Lung (tissue), 12 donors: ENCODE results near the gene ZFP62. TPM values are rescaled to one million over a fixed set of nuclear protein-coding genes. Genes with fewer than 3 reads are reported as not detected.

Source experiments
- ATAC-seq: fragments of 200-7000 bp; cut with Tn5 transposase; one replicate; pipeline ENCODE4 v1.9.1; 2020; ENCODE audit warnings: moderate number of reproducible peaks; ENCODE audit not compliant: insufficient read depth, low FRiP score
- DNase-seq, 3 donors: peaks; one replicate each; pipeline ENCODE4 v3.0.0-alpha.2; 2013 to 2017
- H3K27ac ChIP-seq, 2 donors: one replicate each; pipeline ENCODE4 v1.5.1; 2013; ENCODE audit warnings: mild to moderate bottlenecking in 2 of 2, moderate library complexity in 2 of 2, control low read depth in 1 of 2, inconsistent platforms in 1 of 2, low read depth in 1 of 2, low read length in 1 of 2
- H3K27me3 ChIP-seq, 3 donors: one replicate each; pipeline ENCODE4 v1.5.1; 2013; ENCODE audit warnings: low read length in 2 of 3; ENCODE audit not compliant: control insufficient read depth in 3 of 3, insufficient read depth in 3 of 3
- H3K36me3 ChIP-seq, 4 donors: one replicate each; pipeline ENCODE4 v1.5.1; 2013; ENCODE audit warnings: low read length in 4 of 4, mild to moderate bottlenecking in 1 of 4, moderate library complexity in 1 of 4; ENCODE audit not compliant: control insufficient read depth in 4 of 4, insufficient read depth in 4 of 4
- H3K4me1 ChIP-seq, 5 donors: one replicate each; pipeline ENCODE4 v1.5.1; 2013; ENCODE audit warnings: low read length in 5 of 5, mild to moderate bottlenecking in 2 of 5, moderate library complexity in 1 of 5; ENCODE audit not compliant: control insufficient read depth in 5 of 5, insufficient read depth in 5 of 5
- H3K4me3 ChIP-seq: one replicate; pipeline ENCODE4 v1.5.1; 2013; ENCODE audit warnings: mild to moderate bottlenecking, control low read depth, moderate library complexity
- H3K9ac ChIP-seq, 2 donors: one replicate each; pipeline ENCODE4 v1.5.1; 2013; ENCODE audit warnings: low read length in 2 of 2, control low read depth in 1 of 2; ENCODE audit not compliant: insufficient read depth in 1 of 2
- H3K9me3 ChIP-seq, 4 donors: one replicate each; pipeline ENCODE4 v1.5.1; 2013; ENCODE audit warnings: low read length in 3 of 4, mild to moderate bottlenecking in 1 of 4, moderate library complexity in 1 of 4; ENCODE audit not compliant: control insufficient read depth in 4 of 4, insufficient read depth in 3 of 4
- WGBS, 2 donors: extraction: QIAGEN DNeasy Blood & Tissue Kit; methylation state at CpG; one replicate each; pipeline ENCODE4 v1.1.7; 2013; 5-methylcytosine and 5-hydroxymethylcytosine counted together
- polyA plus RNA-seq, 2 donors: library from polyadenylated mRNA; stranded (reverse); fragments of 200-250 nt; gene quantifications; one replicate each; pipeline ENCODE4 v1.2.1, GENCODE V29; 2013
- total RNA-seq, 2 donors: library from RNA; depleted of rRNA in 1 of 2; stranded (reverse); fragments of >200 nt in 1 of 2; gene quantifications; one replicate each; pipeline ENCODE4 v1.2.1, GENCODE V29; 2014 to 2021
- TF ChIP-seq, protein P1 (sequence below): IDR thresholded peaks from 2 replicates; pipeline ENCODE4 v1.5.1; 2012; ENCODE audit warnings: mild to moderate bottlenecking; ENCODE audit errors: control extremely low read depth, extremely low read depth
- donor health status: control.
- donor health status: control.
- donor health status: Bipolar disorder and iron deficiency.
- donor health status: healthy.
- donor health status: DM: yes; HTN: yes; CAD: no.

The ZFP62 gene
- total and polyA plus RNA-seq, 4 donors = 9.6 to 31.2 (median 20.0) TPM

DNA sequence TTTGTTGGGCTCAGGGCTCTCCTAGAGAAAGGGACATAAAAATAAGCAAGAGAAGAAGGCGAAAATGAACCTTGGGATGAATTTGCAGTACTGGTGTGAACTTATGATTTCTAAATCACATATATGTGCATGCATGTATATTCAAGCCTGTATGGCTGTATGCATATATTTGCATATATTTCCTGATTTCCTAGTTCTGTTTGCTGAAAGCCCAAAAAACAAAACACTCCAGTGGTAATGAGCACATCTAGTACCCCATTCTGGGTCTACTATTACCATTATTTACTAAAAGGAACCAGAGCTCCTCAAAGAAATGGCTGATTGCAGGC, 7.3 kb downstream of the ZFP62 start:
- no peak overlapping the region for H3K4me3 ChIP-seq
- H3K27ac ChIP-seq = peak overlapping the region in 1 of 2 donors; percentile 35
- TF ChIP-seq, protein P1, sequence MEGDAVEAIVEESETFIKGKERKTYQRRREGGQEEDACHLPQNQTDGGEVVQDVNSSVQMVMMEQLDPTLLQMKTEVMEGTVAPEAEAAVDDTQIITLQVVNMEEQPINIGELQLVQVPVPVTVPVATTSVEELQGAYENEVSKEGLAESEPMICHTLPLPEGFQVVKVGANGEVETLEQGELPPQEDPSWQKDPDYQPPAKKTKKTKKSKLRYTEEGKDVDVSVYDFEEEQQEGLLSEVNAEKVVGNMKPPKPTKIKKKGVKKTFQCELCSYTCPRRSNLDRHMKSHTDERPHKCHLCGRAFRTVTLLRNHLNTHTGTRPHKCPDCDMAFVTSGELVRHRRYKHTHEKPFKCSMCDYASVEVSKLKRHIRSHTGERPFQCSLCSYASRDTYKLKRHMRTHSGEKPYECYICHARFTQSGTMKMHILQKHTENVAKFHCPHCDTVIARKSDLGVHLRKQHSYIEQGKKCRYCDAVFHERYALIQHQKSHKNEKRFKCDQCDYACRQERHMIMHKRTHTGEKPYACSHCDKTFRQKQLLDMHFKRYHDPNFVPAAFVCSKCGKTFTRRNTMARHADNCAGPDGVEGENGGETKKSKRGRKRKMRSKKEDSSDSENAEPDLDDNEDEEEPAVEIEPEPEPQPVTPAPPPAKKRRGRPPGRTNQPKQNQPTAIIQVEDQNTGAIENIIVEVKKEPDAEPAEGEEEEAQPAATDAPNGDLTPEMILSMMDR = no peak
- DNase-seq (no peak), ATAC-seq (no peak)
- peaks cover 0 to 3% (median 0%) of the 10 kb centered on the region in 5 donors for H3K4me1 ChIP-seq
- 96 to 100% methylated on average over 1 of the region's 1 CpG for WGBS, 2 donors
- no peaks in the 10 kb centered on the region for H3K27me3 ChIP-seq
- no peak overlapping the region for H3K9ac ChIP-seq
- H3K9me3 ChIP-seq = peaks cover 0 to 27% (median 14%) of the 10 kb centered on the region in 4 donors
- peaks cover 22 to 52% (median 35%) of the 10 kb centered on the region in 4 donors for H3K36me3 ChIP-seq

DNA sequence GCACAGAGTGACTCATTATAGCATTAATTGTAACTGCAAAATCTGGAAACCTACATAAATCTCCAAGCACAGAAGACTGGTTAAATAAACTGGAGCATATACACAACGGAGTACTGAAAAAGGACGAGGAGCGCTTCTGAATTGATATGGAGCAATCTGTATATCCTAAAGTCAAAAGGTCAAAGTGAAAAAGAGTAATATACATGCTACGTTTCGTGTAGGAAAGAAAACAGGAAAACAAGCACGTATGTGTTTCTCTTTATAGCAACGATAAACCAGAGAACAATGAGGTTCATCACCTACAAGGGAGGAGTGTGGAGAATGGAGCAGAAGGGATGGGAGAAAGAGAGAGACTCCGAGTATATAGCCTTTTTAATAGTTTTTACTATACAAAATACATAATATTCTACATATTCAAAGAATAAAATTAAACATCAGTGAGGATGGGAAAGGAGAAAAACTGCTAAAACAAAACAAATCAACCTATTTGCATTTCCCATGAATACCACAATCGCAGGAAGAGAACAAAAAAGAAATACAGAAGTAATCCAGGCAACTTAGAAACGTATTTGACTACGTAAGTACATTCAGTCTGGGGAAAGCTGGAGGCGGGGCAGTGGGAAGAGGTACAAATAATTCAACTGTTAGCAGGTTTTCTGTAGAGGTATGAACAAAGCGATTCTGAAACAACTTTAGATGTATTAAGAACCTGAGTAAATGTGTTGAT, 7.8 kb downstream of the ZFP62 start:
- Histone ChIP-seq H3K4me1 (peaks cover 0 to 3% (median 0%) of the 10 kb centered on the region in 5 donors), H3K9ac (no peak overlapping the region), H3K27ac (no peak overlapping the region), H3K36me3 (peaks cover 24 to 57% (median 37%) of the 10 kb centered on the region in 4 donors), H3K27me3 (no peaks in the 10 kb centered on the region), H3K4me3 (no peak overlapping the region), H3K9me3 (peaks cover 0 to 30% (median 15%) of the 10 kb centered on the region in 4 donors)
- WGBS, 2 donors = 74 to 82% methylated on average over 13 of the region's 13 CpGs
- ATAC-seq (no peak), DNase-seq (no peak)
- TF ChIP-seq, protein P1 = no peak

DNA sequence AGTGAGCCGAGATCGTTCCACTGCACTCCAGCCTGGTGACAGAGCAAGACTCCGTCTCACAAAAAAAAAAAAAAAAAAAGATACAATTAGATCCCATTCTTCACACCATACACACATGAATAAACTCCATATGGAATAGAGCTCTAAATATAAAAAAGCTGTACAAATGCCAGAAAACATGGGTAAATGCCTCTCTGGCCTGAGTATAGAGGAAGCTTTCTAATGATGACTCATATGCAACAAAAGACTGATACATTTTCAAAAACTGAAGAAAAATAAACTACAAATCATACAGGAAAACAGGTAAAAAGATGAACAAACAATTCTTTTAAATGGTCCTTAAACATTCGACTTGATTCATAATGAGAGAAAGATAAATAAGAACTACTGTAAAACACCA, 8.6 kb downstream of the ZFP62 start:
- Histone ChIP-seq H3K4me1 (peaks cover 0 to 3% (median 0%) of the 10 kb centered on the region in 5 donors), H3K4me3 (no peak overlapping the region), H3K27me3 (no peaks in the 10 kb centered on the region), H3K36me3 (peaks cover 24 to 62% (median 37%) of the 10 kb centered on the region in 4 donors), H3K9me3 (peaks cover 0 to 36% (median 15%) of the 10 kb centered on the region in 4 donors), H3K27ac (no peak overlapping the region), H3K9ac (no peak overlapping the region)
- no peak for DNase-seq
- ATAC-seq = no peak
- WGBS, 2 donors = 85 to 94% methylated on average over 4 of the region's 4 CpGs
- TF ChIP-seq, protein P1 = no peak
